ENCODE measurements around the gene RAI1. TPM values are rescaled to one million over a fixed set of nuclear protein-coding genes. Genes with fewer than 3 reads are reported as not detected.

Gene RAI1
- total RNA-seq, 1 experiment from 2014 or later: 86.3 TPM

- ChIA-PET CTCF (no interaction called here), POLR2A (ENCODE audit: unreplicated experiment) (no interaction called here)
- no peaks in the 10 kb centered on the region for H3K79me2 ChIP-seq (ENCODE audit: low read depth)
- intact Hi-C loops (cut with micrococcal nuclease; ENCODE audit: unreplicated experiment): no loop called here
- no peak overlapping the region for H3K4me3 ChIP-seq
- H3K4me1 ChIP-seq (replicated peaks; ENCODE audit: insufficient read depth): peaks cover 37% of the 10 kb centered on the region
- H3K36me3 ChIP-seq (ENCODE audit: low read depth): no peaks in the 10 kb centered on the region
- no peaks in the 10 kb centered on the region for H3K27me3 ChIP-seq (ENCODE audit: insufficient read depth, low read depth)
- no peak overlapping the region for H3K4me2 ChIP-seq
- TF ChIP-seq EZH2 (IDR thresholded peaks at IDR 0.05; ENCODE audit: low read depth) (no peak), CTCF (conservative IDR thresholded peaks at IDR 0.05) (no peak)
- H3F3A ChIP-seq (ENCODE audit: insufficient read depth, low read depth): peaks cover 29% of the 10 kb centered on the region
- H4K20me1 ChIP-seq (ENCODE audit: insufficient read depth): no peaks in the 10 kb centered on the region
- no peaks in the 10 kb centered on the region for H3K9me2 ChIP-seq (ENCODE audit: insufficient read depth)
- BruUV-seq (replicated peaks): no TSS peak
- DNase-seq: no peak
- H3K27ac ChIP-seq: no peak overlapping the region
- no peak overlapping the region for H2AFZ ChIP-seq
- H3K9me3 ChIP-seq (ENCODE audit: insufficient read depth, low read depth): no peaks in the 10 kb centered on the region
Observed at GRCh38 chr17:17846003-17846402, 164.7 kb downstream of the RAI1 start.

- Histone ChIP-seq H4K20me1 (ENCODE audit: insufficient read depth) (no peaks in the 10 kb centered on the region), H2AFZ (no peak overlapping the region), H3K27ac (no peak overlapping the region), H3K9me2 (ENCODE audit: insufficient read depth) (no peaks in the 10 kb centered on the region), H3K36me3 (ENCODE audit: low read depth) (no peaks in the 10 kb centered on the region), H3F3A (ENCODE audit: insufficient read depth, low read depth) (peaks cover 23% of the 10 kb centered on the region), H3K4me1 (replicated peaks; ENCODE audit: insufficient read depth) (peaks cover 30% of the 10 kb centered on the region), H3K9me3 (ENCODE audit: insufficient read depth, low read depth) (no peaks in the 10 kb centered on the region), H3K4me2 (no peak overlapping the region), H3K27me3 (ENCODE audit: insufficient read depth, low read depth) (no peaks in the 10 kb centered on the region), H3K79me2 (ENCODE audit: low read depth) (no peaks in the 10 kb centered on the region), H3K4me3 (no peak overlapping the region)
- POLR2A ChIA-PET (ENCODE audit: unreplicated experiment): no interaction called here
- CTCF ChIA-PET: no interaction called here
- DNase-seq: no peak
- BruUV-seq (replicated peaks): no TSS peak
- TF ChIP-seq CTCF (conservative IDR thresholded peaks at IDR 0.05): no peak
- no peak for TF ChIP-seq EZH2 (IDR thresholded peaks at IDR 0.05; ENCODE audit: low read depth)
- intact Hi-C loops (cut with micrococcal nuclease; ENCODE audit: unreplicated experiment): no loop called here
Observed at GRCh38 chr17:17846645-17847044, 165.4 kb downstream of the RAI1 start.

GRCh38 chr17:17847118-17847689 is 165.9 kb downstream of the RAI1 start:
- Histone ChIP-seq H3K27ac (no peak overlapping the region), H4K20me1 (ENCODE audit: insufficient read depth) (no peaks in the 10 kb centered on the region), H3K4me1 (replicated peaks; ENCODE audit: insufficient read depth) (peaks cover 25% of the 10 kb centered on the region), H3K9me2 (ENCODE audit: insufficient read depth) (no peaks in the 10 kb centered on the region), H3K36me3 (ENCODE audit: low read depth) (no peaks in the 10 kb centered on the region), H3K9me3 (ENCODE audit: insufficient read depth, low read depth) (no peaks in the 10 kb centered on the region), H3K27me3 (ENCODE audit: insufficient read depth, low read depth) (no peaks in the 10 kb centered on the region), H3K4me3 (no peak overlapping the region), H3K79me2 (ENCODE audit: low read depth) (no peaks in the 10 kb centered on the region), H2AFZ (no peak overlapping the region), H3F3A (ENCODE audit: insufficient read depth, low read depth) (peaks cover 17% of the 10 kb centered on the region), H3K4me2 (no peak overlapping the region)
- intact Hi-C loops (cut with micrococcal nuclease; ENCODE audit: unreplicated experiment): no loop called here
- DNase-seq: no peak
- TF ChIP-seq EZH2 (IDR thresholded peaks at IDR 0.05; ENCODE audit: low read depth) (no peak), CTCF (conservative IDR thresholded peaks at IDR 0.05) (no peak)
- ChIA-PET POLR2A (ENCODE audit: unreplicated experiment) (no interaction called here), CTCF (interaction anchor here (0.7 kb wide), 1 partner anchor 240 kb away, joined by 3 read pairs; no protein-coding TSS in a partner anchor)
- no TSS peak for BruUV-seq (replicated peaks)

Measured in PC-9 (cell line).